Measurements from ENCODE around the gene ARL14.
A peak's percentile ranks its signal among the peaks of the same experiment; 100 is the strongest.
"Not testable (repeated sequence)": the region's sequence is repeated elsewhere in the genome, so short reads cannot be mapped to it uniquely, and the experiment has no call there.

ARL14 gene

GRCh38 chr3:160677459-160677881 is 510 bp downstream of the ARL14 start:
- DNase-seq (ENCODE audit: low spot score), result peak; percentile 59

GRCh38 chr3:160678292-160678842 is 1.4 kb downstream of the ARL14 start:
- peak; percentile 72 for DNase-seq (ENCODE audit: low spot score)

- DNase-seq (ENCODE audit: low spot score), result no peak
These were observed 7.4 kb downstream of the ARL14 start for GRCh38 chr3:160684368-160684740.

- DNase-seq (ENCODE audit: low spot score), result no peak
These were observed 8.3 kb downstream of the ARL14 start for GRCh38 chr3:160685144-160685766.

GRCh38 chr3:160686955-160687535 is 10.1 kb downstream of the ARL14 start:
- no peak for DNase-seq (ENCODE audit: low spot score)

GRCh38 chr3:160691151-160691550 is 14.2 kb downstream of the ARL14 start:
- DNase-seq (ENCODE audit: low spot score), result no peak

GRCh38 chr3:160691962-160692361 is 15.0 kb downstream of the ARL14 start:
- DNase-seq (ENCODE audit: low spot score), result no peak

- DNase-seq (ENCODE audit: low spot score), result no peak
These were observed 16.2 kb downstream of the ARL14 start for GRCh38 chr3:160693191-160693590.

- DNase-seq (ENCODE audit: low spot score), result no peak
These were observed 17.4 kb downstream of the ARL14 start for GRCh38 chr3:160694345-160694744.

GRCh38 chr3:160695003-160695402 is 18.0 kb downstream of the ARL14 start:
- DNase-seq (ENCODE audit: low spot score), result no peak

- no peak for DNase-seq (ENCODE audit: low spot score)
These were observed 19.0 kb downstream of the ARL14 start for GRCh38 chr3:160695915-160696327.

- DNase-seq (ENCODE audit: low spot score), result peak; percentile 68
These were observed 20.8 kb downstream of the ARL14 start for GRCh38 chr3:160697637-160698380.

GRCh38 chr3:160698599-160699195 is 21.7 kb downstream of the ARL14 start:
- DNase-seq (ENCODE audit: low spot score), result no peak

GRCh38 chr3:160701490-160701889 is 24.5 kb downstream of the ARL14 start:
- no peak for DNase-seq (ENCODE audit: low spot score)

GRCh38 chr3:160702290-160702689 is 25.3 kb downstream of the ARL14 start:
- DNase-seq (ENCODE audit: low spot score), result no peak

- no peak for DNase-seq (ENCODE audit: low spot score)
These were observed 27.0 kb downstream of the ARL14 start for GRCh38 chr3:160703974-160704373.

- DNase-seq (ENCODE audit: low spot score), result peak; percentile 56
These were observed 30.3 kb downstream of the ARL14 start for GRCh38 chr3:160707187-160707794.

- DNase-seq (ENCODE audit: low spot score), result no peak
These were observed 32.7 kb downstream of the ARL14 start for GRCh38 chr3:160709477-160710182.

- not testable (repeated sequence) for DNase-seq (ENCODE audit: low spot score)
These were observed 36.2 kb downstream of the ARL14 start for GRCh38 chr3:160713144-160713543.

GRCh38 chr3:160719710-160720109 is 42.8 kb downstream of the ARL14 start:
- DNase-seq (ENCODE audit: low spot score), result no peak

GRCh38 chr3:160720123-160720746 is 43.3 kb downstream of the ARL14 start:
- DNase-seq (ENCODE audit: low spot score), result no peak
